GM12891 (cell line): ENCODE measurements around the gene EFCAB10.
A peak's percentile ranks its signal among the peaks of the same experiment; 100 is the strongest.

Experiments
- DNase-seq: peaks from one replicate; pipeline ENCODE4 v3.0.0; 2011; ENCODE audit warnings: low spot score; ENCODE audit not compliant: insufficient read length
- FAIRE-seq: peaks from 2 replicates; lab custom pipeline; 2011; peaks lifted over from hg19 to GRCh38; lab: Jason Lieb, UNC
- PAX5 ChIP-seq: IDR thresholded peaks from 2 replicates; pipeline ENCODE4 v1.6.1; 2011; ENCODE audit warnings: low read length, moderate library complexity, mild to moderate bottlenecking; ENCODE audit not compliant: insufficient read depth, severe bottlenecking
- POLR2A ChIP-seq: IDR thresholded peaks from 2 replicates; pipeline ENCODE4 v1.6.1; 2011; ENCODE audit warnings: low read depth, low read length, control low read depth
- POLR2AphosphoS5 ChIP-seq: IDR thresholded peaks from 2 replicates; pipeline ENCODE4 v1.6.1; 2011; ENCODE audit warnings: low read depth, low read length, control low read depth
- POU2F2 ChIP-seq: IDR thresholded peaks from 2 replicates; pipeline ENCODE4 v1.6.1; 2011; ENCODE audit warnings: low read depth, mild to moderate bottlenecking, control low read depth, low read length, moderate library complexity
- SPI1 ChIP-seq: IDR thresholded peaks from 2 replicates; pipeline ENCODE4 v1.6.1; 2011; ENCODE audit warnings: low read depth, low read length, control low read depth
- TAF1 ChIP-seq: IDR thresholded peaks from 2 replicates; pipeline ENCODE4 v1.6.1; 2011; ENCODE audit warnings: low read depth, low read length, control low read depth

The EFCAB10 gene

GRCh38 chr7:105596866-105597265 lies 15.6 kb upstream of the EFCAB10 start:
- DNase-seq: no peak
- no peak for FAIRE-seq
- TF ChIP-seq SPI1: no peak
- TF ChIP-seq POLR2A: no peak
- no peak for TF ChIP-seq TAF1
- TF ChIP-seq POU2F2: no peak
- no peak for TF ChIP-seq POLR2AphosphoS5
- no peak for TF ChIP-seq PAX5

GRCh38 chr7:105594034-105594433 lies 12.7 kb upstream of the EFCAB10 start:
- TF ChIP-seq SPI1: no peak
- TF ChIP-seq POU2F2: no peak
- TF ChIP-seq POLR2AphosphoS5: no peak
- no peak for TF ChIP-seq TAF1
- no peak for TF ChIP-seq POLR2A
- no peak for TF ChIP-seq PAX5
- no peak for FAIRE-seq
- DNase-seq: no peak

GRCh38 chr7:105591522-105591921 lies 10.2 kb upstream of the EFCAB10 start:
- TF ChIP-seq SPI1 (no peak), PAX5 (no peak), POU2F2 (no peak), POLR2AphosphoS5 (no peak), TAF1 (no peak), POLR2A (no peak)
- no peak for DNase-seq
- FAIRE-seq: no peak

DNA sequence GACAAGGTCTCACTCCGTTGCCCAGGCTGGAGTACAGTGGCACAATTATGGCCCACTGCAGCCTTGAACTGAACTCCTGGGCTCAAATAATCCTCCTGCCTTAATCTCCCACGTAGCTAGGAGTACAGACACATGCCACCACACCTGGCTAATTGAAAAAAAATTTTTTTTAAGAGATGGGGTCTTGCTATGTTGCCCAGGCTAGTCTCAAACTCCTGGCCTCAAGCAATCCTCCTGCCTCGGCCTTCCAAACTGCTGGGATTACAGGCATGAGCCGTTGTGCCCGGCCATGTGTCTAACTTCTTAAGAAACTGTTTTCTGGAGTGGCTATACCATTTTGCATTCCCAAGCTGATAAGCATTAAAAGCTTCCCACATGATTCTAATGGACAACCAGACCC lies 9.5 kb upstream of the EFCAB10 start:
- DNase-seq (no peak), FAIRE-seq (no peak)
- TF ChIP-seq TAF1 (no peak), PAX5 (no peak), POLR2A (no peak), POLR2AphosphoS5 (no peak), POU2F2 (no peak), SPI1 (no peak)

DNA sequence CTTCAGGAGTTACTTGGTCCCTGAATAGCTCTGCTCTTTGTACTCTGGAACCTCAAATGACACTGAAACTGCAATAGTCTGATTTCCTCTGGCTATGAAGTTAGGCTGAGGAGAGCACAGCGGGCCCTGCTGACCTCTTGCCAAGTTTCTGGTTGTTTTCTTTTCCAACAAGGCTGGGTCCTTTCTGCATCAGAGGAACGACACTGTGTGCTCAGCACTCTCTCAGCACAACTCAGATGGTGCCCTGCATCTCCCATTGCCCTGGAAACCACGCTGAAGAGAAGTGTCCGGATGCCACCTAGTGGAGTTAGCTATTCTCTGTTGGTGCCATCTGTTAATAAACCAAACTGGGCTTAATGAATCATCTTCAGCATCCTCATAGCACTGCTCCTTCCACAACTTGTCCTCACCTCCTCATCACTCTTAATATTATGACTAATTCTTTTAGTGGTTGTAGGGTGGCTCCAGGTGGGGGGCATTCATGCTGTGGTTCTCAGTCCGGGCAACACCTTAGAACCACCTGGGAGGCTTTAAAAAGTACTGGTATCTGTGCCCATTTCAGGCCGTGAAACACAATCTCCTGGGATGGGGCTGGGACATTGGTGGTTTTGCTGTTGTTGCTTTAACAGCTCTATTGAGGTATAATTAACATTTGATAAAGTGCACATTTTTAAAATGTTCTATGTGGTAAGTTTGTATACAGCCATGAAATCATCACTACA lies 8.2 kb upstream of the EFCAB10 start:
- no peak for DNase-seq
- peak; percentile 93 for FAIRE-seq
- TF ChIP-seq POLR2A (no peak), PAX5 (no peak), POU2F2 (no peak), SPI1 (no peak), POLR2AphosphoS5 (no peak), TAF1 (no peak)

DNA sequence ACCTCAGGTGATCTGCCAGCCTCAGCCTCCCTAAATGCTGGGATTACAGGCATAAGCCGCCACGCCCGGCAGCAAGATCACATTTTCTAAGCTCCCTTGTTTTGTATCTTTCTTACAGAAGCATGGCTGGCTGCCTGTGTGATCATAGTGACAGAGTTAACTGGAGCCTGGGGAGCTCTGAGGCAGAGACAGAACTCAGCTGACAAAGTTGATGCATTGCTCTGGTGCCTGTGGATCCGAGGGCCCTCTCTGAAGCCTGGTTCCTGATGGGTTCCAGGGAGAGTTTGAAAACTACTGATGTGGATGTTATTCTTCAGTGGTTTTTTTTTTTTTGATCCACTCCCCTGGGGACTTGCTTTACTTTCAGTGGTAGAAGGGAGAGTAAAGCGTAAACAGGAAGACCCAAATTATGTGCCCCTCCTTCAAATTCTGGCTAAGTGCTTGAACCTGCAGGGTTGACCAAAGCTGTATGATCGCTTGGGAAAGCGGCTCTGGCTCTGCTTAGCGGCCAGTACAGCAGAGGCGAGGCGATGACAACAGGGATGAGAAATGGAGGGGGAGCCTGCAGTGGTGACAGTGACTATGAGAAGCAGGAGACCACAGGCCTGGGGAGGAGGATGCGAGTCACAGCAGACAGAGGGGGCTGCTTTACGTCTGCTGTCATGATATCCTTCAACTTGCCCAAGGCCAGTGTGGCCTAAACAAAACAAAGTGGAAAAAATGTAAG lies 6.8 kb upstream of the EFCAB10 start:
- TF ChIP-seq SPI1 (no peak), POU2F2 (no peak), POLR2A (no peak), TAF1 (no peak), POLR2AphosphoS5 (no peak), PAX5 (no peak)
- DNase-seq: no peak
- FAIRE-seq: no peak

DNA sequence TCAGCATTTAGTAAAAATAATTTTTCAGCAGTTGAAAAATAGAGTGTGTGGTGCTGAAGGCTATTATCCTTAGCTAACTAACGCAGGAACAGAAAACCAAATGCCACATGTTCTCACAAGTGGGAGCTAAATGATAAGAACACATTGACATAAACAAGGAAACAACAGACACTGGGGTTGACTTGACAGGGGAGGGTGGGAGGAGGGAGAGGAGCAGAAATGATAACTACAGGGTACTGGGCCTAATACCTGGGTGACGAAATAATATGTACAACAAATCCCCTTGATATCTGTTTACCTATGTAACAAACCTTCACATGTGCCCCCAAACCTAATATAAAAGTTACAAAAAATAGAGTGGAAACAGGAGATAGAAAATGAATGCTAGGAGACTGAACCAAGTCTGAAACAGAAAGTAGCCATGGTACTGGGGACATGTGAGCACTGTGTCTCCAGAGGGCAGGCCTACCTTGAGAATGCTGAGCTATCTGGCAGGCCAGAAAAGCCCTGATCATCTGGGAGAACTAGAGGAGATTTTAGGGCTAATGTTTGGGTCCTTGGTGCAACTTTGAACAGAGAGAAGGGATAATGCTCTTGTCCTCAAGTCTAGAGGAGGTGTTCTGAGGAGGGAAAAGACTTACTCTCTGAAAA lies 4.7 kb upstream of the EFCAB10 start:
- FAIRE-seq (peak; percentile 41), DNase-seq (no peak)
- TF ChIP-seq TAF1 (no peak), POLR2A (no peak), POU2F2 (no peak), PAX5 (no peak), POLR2AphosphoS5 (no peak), SPI1 (no peak)

DNA sequence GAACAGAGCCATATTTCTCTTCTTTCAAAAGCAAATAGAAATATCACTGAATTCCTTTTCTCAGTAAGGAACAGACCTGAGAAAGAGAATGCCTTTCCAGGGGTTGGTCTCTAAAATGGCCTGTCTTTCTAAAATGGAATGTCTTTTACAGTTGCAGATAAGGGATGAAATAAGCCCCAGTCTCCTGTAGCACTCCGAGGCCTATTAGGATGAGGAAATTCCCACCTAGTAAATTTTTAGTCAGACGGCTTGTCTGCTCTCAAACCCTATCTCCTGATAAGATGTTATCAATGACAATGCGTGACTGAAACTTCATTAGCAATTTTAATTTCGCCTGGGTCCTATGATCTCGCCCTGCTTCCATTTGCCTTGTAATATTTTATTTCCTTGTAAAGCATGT lies 2.9 kb upstream of the EFCAB10 start:
- FAIRE-seq: no peak
- no peak for DNase-seq
- TF ChIP-seq TAF1 (no peak), SPI1 (no peak)

- DNase-seq (no peak), FAIRE-seq (no peak)
- TF ChIP-seq POLR2AphosphoS5 (no peak), POLR2A (no peak), POU2F2 (no peak), SPI1 (no peak), PAX5 (no peak), TAF1 (no peak)
Observed at GRCh38 chr7:105583061-105583460, 1.8 kb upstream of the EFCAB10 start.
